Vagina (tissue), 2 donors: ENCODE data around the gene PI4K2B.

Source experiments
- CTCF ChIP-seq, 3 experiments: fragments of 450-650 bp in 2 of 3; fragments of 200-600 bp in 1 of 3; sonication (generic) in 1 of 3; IDR thresholded peaks; one replicate each; pipeline ENCODE4 v1.5.1; 2017 to 2019; ENCODE audit warnings: antibody characterized with exemption in 3 of 3, mild to moderate bottlenecking in 2 of 3, moderate library complexity in 2 of 3
- POLR2A ChIP-seq, 2 donors: fragments of 450-650 bp; IDR thresholded peaks; one replicate each; pipeline ENCODE4 v1.6.1; 2017; ENCODE audit warnings: antibody characterized with exemption in 2 of 2, mild to moderate bottlenecking in 2 of 2, moderate library complexity in 2 of 2

GRCh38 chr4:25229804-25230203 lies 4.0 kb upstream of the PI4K2B start:
- TF ChIP-seq CTCF (IDR thresholded peaks at IDR 0.05), result no peak
- TF ChIP-seq POLR2A (IDR thresholded peaks at IDR 0.05), result no peak
